ENCODE results near the gene MPPED1. TPM values are rescaled to one million over a fixed set of nuclear protein-coding genes. Genes with fewer than 3 reads are reported as not detected.

Gene MPPED1
- total RNA-seq, 1 experiment from 2014 or later: not detected

DNA sequence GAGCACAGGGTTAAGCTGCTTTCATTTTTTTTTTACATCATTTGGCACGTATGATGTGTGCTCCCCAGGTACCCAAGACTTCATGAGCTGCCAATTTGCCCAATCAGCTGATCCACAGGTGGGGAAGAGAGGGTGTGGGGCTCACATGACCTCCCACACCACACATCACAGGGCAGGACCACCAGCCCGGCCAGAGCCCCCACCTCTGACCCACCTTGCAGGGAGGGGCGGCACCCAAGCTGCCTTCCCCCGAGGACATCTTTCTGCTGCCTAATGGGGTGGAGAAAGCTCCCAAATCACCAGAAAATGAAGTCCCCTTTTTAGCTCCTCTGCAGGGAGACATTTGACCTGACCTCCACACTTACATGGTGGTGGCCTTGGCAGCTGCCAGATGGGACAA, 119.8 kb downstream of the MPPED1 start:
- H3K27ac ChIP-seq: no peak overlapping the region
- intact Hi-C loops (cut with micrococcal nuclease; ENCODE audit: unreplicated experiment): no loop called here
- H3K4me1 ChIP-seq (replicated peaks; ENCODE audit: insufficient read depth): no peaks in the 10 kb centered on the region
- TF ChIP-seq, protein P1, sequence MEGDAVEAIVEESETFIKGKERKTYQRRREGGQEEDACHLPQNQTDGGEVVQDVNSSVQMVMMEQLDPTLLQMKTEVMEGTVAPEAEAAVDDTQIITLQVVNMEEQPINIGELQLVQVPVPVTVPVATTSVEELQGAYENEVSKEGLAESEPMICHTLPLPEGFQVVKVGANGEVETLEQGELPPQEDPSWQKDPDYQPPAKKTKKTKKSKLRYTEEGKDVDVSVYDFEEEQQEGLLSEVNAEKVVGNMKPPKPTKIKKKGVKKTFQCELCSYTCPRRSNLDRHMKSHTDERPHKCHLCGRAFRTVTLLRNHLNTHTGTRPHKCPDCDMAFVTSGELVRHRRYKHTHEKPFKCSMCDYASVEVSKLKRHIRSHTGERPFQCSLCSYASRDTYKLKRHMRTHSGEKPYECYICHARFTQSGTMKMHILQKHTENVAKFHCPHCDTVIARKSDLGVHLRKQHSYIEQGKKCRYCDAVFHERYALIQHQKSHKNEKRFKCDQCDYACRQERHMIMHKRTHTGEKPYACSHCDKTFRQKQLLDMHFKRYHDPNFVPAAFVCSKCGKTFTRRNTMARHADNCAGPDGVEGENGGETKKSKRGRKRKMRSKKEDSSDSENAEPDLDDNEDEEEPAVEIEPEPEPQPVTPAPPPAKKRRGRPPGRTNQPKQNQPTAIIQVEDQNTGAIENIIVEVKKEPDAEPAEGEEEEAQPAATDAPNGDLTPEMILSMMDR (conservative IDR thresholded peaks at IDR 0.05): no peak
- no peak for TF ChIP-seq EZH2 (IDR thresholded peaks at IDR 0.05; ENCODE audit: low read depth)
- no peak overlapping the region for H3K4me3 ChIP-seq
- H4K20me1 ChIP-seq (ENCODE audit: insufficient read depth): no peaks in the 10 kb centered on the region
- no peaks in the 10 kb centered on the region for H3K9me2 ChIP-seq (ENCODE audit: insufficient read depth)
- no peak overlapping the region for H2AFZ ChIP-seq
- H3K9me3 ChIP-seq (ENCODE audit: insufficient read depth, low read depth): no peaks in the 10 kb centered on the region
- no peaks in the 10 kb centered on the region for H3F3A ChIP-seq (ENCODE audit: insufficient read depth, low read depth)
- H3K36me3 ChIP-seq (ENCODE audit: low read depth): no peaks in the 10 kb centered on the region
- ChIA-PET POLR2A (ENCODE audit: unreplicated experiment) (no interaction called here), CTCF (no interaction called here)
- no peak for DNase-seq
- no TSS peak for BruUV-seq (replicated peaks)
- no peak overlapping the region for H3K4me2 ChIP-seq
- peaks cover 99% of the 10 kb centered on the region for H3K27me3 ChIP-seq (ENCODE audit: insufficient read depth, low read depth)
- H3K79me2 ChIP-seq (ENCODE audit: low read depth): no peaks in the 10 kb centered on the region

DNA sequence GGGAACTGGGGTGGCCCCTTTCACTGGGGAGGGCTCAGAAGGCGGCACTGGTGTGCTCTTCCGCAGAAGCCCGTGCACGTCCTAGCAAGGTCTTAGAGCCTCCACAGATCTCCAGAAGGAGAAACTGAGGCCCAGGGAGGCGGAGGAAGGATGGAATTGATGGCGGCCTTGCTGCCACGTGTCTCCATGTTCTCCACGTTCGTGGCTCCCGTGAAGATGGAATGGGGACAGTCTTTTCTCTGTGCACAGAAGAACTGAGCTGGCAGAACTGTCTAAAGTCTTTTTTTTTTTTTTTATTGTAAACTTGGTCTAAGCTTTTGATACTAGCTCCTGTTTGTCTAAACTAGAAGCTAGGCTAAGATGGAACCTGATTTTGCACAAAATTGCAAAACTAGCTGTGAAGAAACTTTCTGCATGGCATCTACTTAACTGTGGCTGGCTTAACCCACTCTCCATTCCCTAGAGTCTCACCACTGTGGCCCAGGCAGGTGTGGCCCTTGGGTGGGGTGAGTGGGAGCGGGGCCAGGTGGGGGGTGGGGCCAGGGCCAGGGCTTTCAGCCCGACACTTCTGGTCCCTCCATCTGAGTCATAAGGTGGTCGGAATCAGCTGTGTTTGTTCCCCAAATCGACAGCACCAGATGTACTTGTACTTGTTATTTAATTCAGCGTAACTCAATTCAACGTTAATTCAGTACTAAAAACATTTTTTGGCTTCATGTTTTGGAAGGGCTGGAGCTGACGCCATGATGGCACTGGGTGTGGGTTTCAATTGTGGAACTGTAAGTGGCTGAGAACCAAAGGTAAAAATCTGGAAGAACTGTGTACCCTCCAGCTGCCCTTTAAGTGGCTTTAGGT, 120.7 kb downstream of the MPPED1 start:
- H3K4me1 ChIP-seq (replicated peaks; ENCODE audit: insufficient read depth): no peaks in the 10 kb centered on the region
- ChIA-PET CTCF (no interaction called here), POLR2A (ENCODE audit: unreplicated experiment) (no interaction called here)
- no peaks in the 10 kb centered on the region for H4K20me1 ChIP-seq (ENCODE audit: insufficient read depth)
- no peaks in the 10 kb centered on the region for H3K79me2 ChIP-seq (ENCODE audit: low read depth)
- no peak for DNase-seq
- H2AFZ ChIP-seq: no peak overlapping the region
- H3K4me2 ChIP-seq: no peak overlapping the region
- intact Hi-C loops (cut with micrococcal nuclease; ENCODE audit: unreplicated experiment): no loop called here
- TF ChIP-seq, protein P1 (conservative IDR thresholded peaks at IDR 0.05): no peak
- no peak for TF ChIP-seq EZH2 (IDR thresholded peaks at IDR 0.05; ENCODE audit: low read depth)
- no peaks in the 10 kb centered on the region for H3F3A ChIP-seq (ENCODE audit: insufficient read depth, low read depth)
- H3K9me3 ChIP-seq (ENCODE audit: insufficient read depth, low read depth): no peaks in the 10 kb centered on the region
- no peak overlapping the region for H3K27ac ChIP-seq
- peaks cover 100% of the 10 kb centered on the region for H3K27me3 ChIP-seq (ENCODE audit: insufficient read depth, low read depth)
- no peak overlapping the region for H3K4me3 ChIP-seq
- H3K36me3 ChIP-seq (ENCODE audit: low read depth): no peaks in the 10 kb centered on the region
- no peaks in the 10 kb centered on the region for H3K9me2 ChIP-seq (ENCODE audit: insufficient read depth)
- no TSS peak for BruUV-seq (replicated peaks)

DNA sequence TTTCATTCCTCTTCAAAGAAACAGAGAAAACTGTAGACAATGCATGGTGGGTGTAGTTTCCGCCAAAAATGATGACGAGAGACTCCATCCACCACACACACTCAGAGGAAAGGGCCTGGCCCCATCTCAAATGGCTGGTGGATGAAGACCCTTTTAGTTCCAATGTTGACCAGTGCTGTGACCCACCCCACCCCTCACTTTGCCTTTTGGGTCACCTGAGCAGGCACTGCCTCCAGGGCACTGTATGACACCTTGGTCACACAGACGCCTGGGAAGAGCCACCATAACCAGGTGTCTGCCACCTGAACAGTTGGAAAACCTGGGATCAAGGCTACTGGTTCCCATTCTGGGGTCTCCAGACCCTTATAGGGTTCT, 121.3 kb downstream of the MPPED1 start:
- Histone ChIP-seq H3K36me3 (ENCODE audit: low read depth) (no peaks in the 10 kb centered on the region), H3K4me1 (replicated peaks; ENCODE audit: insufficient read depth) (no peaks in the 10 kb centered on the region), H3K27ac (no peak overlapping the region), H3K4me3 (no peak overlapping the region), H2AFZ (no peak overlapping the region), H3F3A (ENCODE audit: insufficient read depth, low read depth) (no peaks in the 10 kb centered on the region), H3K4me2 (no peak overlapping the region), H3K9me2 (ENCODE audit: insufficient read depth) (no peaks in the 10 kb centered on the region), H3K79me2 (ENCODE audit: low read depth) (no peaks in the 10 kb centered on the region), H4K20me1 (ENCODE audit: insufficient read depth) (no peaks in the 10 kb centered on the region; the same call in 1 of the 2 replicates), H3K27me3 (ENCODE audit: insufficient read depth, low read depth) (peaks cover 100% of the 10 kb centered on the region), H3K9me3 (ENCODE audit: insufficient read depth, low read depth) (no peaks in the 10 kb centered on the region)
- intact Hi-C loops (cut with micrococcal nuclease; ENCODE audit: unreplicated experiment): no loop called here
- ChIA-PET CTCF (no interaction called here), POLR2A (ENCODE audit: unreplicated experiment) (no interaction called here)
- DNase-seq: no peak
- no TSS peak for BruUV-seq (replicated peaks)
- TF ChIP-seq, protein P1 (conservative IDR thresholded peaks at IDR 0.05): no peak
- no peak for TF ChIP-seq EZH2 (IDR thresholded peaks at IDR 0.05; ENCODE audit: low read depth)
